GM19043 (cell line): ENCODE measurements around the gene ADAM12.

ENCODE experiments used
- ATAC-seq: cut with Tn5 transposase; IDR thresholded peaks from one replicate; pipeline ENCODE4 v1.9.1; 2021; ENCODE audit warnings: low read depth; ENCODE audit not compliant: unreplicated experiment

Gene ADAM12

GRCh38 chr10:126218778-126219649 lies 169.3 kb downstream of the ADAM12 start:
- ATAC-seq = no peak

- ATAC-seq = no peak
Observed at GRCh38 chr10:126218174-126218573, 170.1 kb downstream of the ADAM12 start.

- no peak for ATAC-seq
Observed at GRCh38 chr10:126216632-126216961, 171.7 kb downstream of the ADAM12 start.

GRCh38 chr10:126215746-126216631 lies 172.3 kb downstream of the ADAM12 start:
- ATAC-seq = no peak

GRCh38 chr10:126214679-126215078 lies 173.6 kb downstream of the ADAM12 start:
- no peak for ATAC-seq

- ATAC-seq = no peak
Observed at GRCh38 chr10:126214021-126214420, 174.3 kb downstream of the ADAM12 start.

- ATAC-seq = no peak
Observed at GRCh38 chr10:126212738-126213137, 175.5 kb downstream of the ADAM12 start.

- ATAC-seq = no peak
Observed at GRCh38 chr10:126210051-126210651, 178.1 kb downstream of the ADAM12 start.

- no peak for ATAC-seq
Observed at GRCh38 chr10:126209451-126209850, 178.8 kb downstream of the ADAM12 start.

- no peak for ATAC-seq
Observed at GRCh38 chr10:126208726-126209302, 179.5 kb downstream of the ADAM12 start.

GRCh38 chr10:126207851-126208250 lies 180.4 kb downstream of the ADAM12 start:
- no peak for ATAC-seq

GRCh38 chr10:126207313-126207771 lies 180.9 kb downstream of the ADAM12 start:
- ATAC-seq = no peak

GRCh38 chr10:126205486-126206205 lies 182.6 kb downstream of the ADAM12 start:
- ATAC-seq = no peak

- ATAC-seq = no peak
Observed at GRCh38 chr10:126204320-126204719, 184.0 kb downstream of the ADAM12 start.

- ATAC-seq = no peak
Observed at GRCh38 chr10:126203746-126204145, 184.5 kb downstream of the ADAM12 start.

- no peak for ATAC-seq
Observed at GRCh38 chr10:126201603-126202002, 186.7 kb downstream of the ADAM12 start.

GRCh38 chr10:126199221-126199998 lies 188.9 kb downstream of the ADAM12 start:
- ATAC-seq = no peak

GRCh38 chr10:126198681-126199080 lies 189.6 kb downstream of the ADAM12 start:
- ATAC-seq = no peak

- no peak for ATAC-seq
Observed at GRCh38 chr10:126197036-126197543, 191.2 kb downstream of the ADAM12 start.
